Measurements from ENCODE around the gene SYNDIG1L. TPM values are rescaled to one million over a fixed set of nuclear protein-coding genes. Genes with fewer than 3 reads are reported as not detected.

The SYNDIG1L gene
- total RNA-seq, 3 donors from 2014 or later, result 0.14 to 0.22 TPM; not detected in 1

DNA sequence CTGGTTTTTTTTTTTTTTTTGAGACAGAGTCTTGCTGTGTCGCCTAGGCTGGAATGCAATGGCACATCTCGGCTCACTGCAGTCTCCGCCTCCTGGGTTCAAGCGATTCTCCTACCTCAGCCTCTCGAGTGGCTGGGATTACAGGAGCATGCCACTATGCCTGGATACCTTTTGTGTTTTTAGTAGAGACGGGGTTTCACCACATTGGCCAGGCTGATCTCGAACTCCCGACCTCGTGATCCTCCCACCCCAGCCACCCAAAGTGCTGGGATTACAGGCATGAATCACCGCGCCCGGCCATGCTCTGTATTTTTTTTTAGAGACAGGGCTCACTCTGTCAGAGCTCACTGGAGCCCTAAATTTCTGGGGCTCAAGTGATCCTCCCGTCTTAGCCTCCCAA is 45.2 kb downstream of the SYNDIG1L start:
- DNase-seq, result no peak
- H3K4me3 ChIP-seq, result no peak overlapping the region
- H3K9me3 ChIP-seq, result no peaks in the 10 kb centered on the region
- no peaks in the 10 kb centered on the region for H3K36me3 ChIP-seq (ENCODE audit: low read depth)
- intact Hi-C loops (cut with DNase I, micrococcal nuclease), result no loop called here
- no peaks in the 10 kb centered on the region for H3K4me1 ChIP-seq (ENCODE audit: low read depth)
- TF ChIP-seq, protein P1, sequence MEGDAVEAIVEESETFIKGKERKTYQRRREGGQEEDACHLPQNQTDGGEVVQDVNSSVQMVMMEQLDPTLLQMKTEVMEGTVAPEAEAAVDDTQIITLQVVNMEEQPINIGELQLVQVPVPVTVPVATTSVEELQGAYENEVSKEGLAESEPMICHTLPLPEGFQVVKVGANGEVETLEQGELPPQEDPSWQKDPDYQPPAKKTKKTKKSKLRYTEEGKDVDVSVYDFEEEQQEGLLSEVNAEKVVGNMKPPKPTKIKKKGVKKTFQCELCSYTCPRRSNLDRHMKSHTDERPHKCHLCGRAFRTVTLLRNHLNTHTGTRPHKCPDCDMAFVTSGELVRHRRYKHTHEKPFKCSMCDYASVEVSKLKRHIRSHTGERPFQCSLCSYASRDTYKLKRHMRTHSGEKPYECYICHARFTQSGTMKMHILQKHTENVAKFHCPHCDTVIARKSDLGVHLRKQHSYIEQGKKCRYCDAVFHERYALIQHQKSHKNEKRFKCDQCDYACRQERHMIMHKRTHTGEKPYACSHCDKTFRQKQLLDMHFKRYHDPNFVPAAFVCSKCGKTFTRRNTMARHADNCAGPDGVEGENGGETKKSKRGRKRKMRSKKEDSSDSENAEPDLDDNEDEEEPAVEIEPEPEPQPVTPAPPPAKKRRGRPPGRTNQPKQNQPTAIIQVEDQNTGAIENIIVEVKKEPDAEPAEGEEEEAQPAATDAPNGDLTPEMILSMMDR (IDR thresholded peaks at IDR 0.05), result no peak
- ATAC-seq, result no peak

DNA sequence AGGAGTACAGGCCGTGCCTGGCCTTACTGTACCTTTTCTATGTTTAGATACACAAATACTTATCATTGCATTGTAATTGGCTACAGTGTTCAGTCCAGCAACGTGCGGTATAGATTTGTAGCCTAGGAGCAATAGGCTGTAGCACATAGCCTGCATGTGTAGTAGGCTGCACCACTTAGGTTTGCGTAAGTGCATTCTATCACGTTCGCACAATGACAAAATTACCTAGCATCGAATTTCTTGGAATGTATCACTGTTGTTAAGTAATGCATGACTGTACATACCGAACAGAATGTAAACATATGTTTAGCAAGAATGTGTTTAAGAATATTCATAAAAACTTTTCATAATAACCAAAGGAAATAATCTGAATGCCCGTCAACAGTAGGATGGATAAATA is 45.8 kb downstream of the SYNDIG1L start:
- Histone ChIP-seq H3K9me3 (no peaks in the 10 kb centered on the region), H3K4me3 (no peak overlapping the region), H3K4me1 (ENCODE audit: low read depth) (no peaks in the 10 kb centered on the region), H3K36me3 (ENCODE audit: low read depth) (no peaks in the 10 kb centered on the region)
- DNase-seq (no peak), ATAC-seq (no peak)
- TF ChIP-seq, protein P1 (IDR thresholded peaks at IDR 0.05), result no peak
- intact Hi-C loops (cut with DNase I, micrococcal nuclease), result no loop called here

DNA sequence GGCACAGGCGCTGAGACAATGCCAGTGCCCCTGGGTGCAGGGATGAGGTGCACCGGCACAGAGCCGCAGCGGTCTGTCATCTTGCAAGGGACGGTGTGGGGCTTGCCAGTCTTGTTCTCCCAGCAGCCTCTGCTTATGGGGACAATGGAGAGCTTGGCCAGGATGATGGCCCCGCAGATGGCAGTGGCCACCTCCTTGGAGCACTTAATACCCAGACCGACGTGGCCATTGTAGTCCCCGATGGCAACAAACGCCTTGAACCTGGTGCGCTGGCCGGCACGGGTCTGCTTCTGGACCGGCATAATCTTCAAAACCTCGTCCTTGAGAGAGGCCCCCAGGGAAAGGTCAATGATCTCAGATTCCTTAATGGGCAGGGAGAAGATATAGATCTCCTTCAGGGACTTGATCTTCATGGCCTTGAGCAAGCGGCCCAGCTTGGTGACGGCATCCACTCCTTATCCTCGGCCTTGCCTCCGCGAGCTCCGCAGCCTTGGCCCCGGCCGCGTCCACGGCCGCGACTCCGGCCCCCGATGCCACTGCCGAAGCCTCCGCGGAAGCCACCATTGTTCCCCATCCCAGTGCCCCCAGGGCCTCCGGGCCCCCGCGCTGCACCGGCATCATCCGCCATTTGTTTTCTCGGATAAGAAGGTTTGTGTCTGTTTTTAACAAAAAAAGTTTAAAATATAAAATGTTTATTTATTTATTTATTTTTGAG is 47.9 kb downstream of the SYNDIG1L start:
- ATAC-seq, result no peak

DNA sequence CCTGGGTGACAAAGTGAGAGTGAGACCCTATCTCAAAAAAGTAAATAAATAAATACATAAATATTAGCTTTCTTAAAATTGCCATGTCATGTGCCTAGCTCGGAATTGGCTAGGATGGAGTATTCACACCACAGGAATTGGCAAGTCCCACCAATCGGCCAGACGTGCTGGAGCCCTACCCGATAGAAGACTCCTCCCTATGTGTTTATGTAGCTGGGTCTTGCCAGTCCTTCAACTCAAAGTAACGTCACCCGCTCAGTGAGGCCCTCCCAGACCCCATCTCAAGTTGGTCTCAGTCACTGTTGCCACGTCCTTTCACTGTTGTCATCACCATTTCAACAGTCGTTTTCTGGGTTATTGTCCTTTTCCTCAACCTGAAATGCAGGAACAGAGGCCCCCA is 57.6 kb downstream of the SYNDIG1L start:
- ATAC-seq (no peak), DNase-seq (no peak)
- Histone ChIP-seq H3K9me3 (no peaks in the 10 kb centered on the region), H3K4me3 (no peak overlapping the region), H3K36me3 (ENCODE audit: low read depth) (no peaks in the 10 kb centered on the region), H3K4me1 (ENCODE audit: low read depth) (no peaks in the 10 kb centered on the region)
- intact Hi-C loops (cut with DNase I, micrococcal nuclease), result loop anchor here (10.0 kb wide), 1 partner anchor 106 kb away; no protein-coding TSS in a partner anchor
- TF ChIP-seq, protein P1 (IDR thresholded peaks at IDR 0.05), result no peak

More for the DNA sequence above, 47.9 kb downstream of the SYNDIG1L start:
- no peaks in the 10 kb centered on the region for H3K9me3 ChIP-seq
- H3K4me1 ChIP-seq (ENCODE audit: low read depth), result no peaks in the 10 kb centered on the region
- no peak overlapping the region for H3K4me3 ChIP-seq
- no peaks in the 10 kb centered on the region for H3K36me3 ChIP-seq (ENCODE audit: low read depth)
- no peak for DNase-seq
- intact Hi-C loops (cut with DNase I, micrococcal nuclease), result no loop called here
- TF ChIP-seq, protein P1 (IDR thresholded peaks at IDR 0.05), result no peak

DNA sequence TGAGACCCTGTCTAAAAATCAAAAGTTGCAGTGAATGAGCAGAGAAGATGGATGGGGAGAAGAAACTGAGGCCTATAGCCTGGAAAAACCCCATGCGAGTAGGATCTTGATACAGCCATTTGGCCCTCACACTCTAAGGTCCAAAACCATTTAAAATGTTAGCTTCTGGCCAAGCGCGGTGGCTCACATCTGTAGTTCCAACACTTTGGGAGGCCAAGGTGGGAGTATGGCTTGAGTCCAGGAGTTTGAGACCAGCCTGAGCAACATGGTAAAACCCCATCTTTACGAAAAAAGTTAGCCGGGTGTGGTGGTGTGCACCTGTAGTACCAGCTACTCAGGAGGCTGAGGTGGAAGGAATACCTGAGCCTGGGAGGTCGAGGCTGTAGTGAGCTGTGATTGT is 58.0 kb downstream of the SYNDIG1L start:
- no peak overlapping the region for H3K4me3 ChIP-seq
- H3K36me3 ChIP-seq (ENCODE audit: low read depth), result no peaks in the 10 kb centered on the region
- DNase-seq, result no peak
- H3K9me3 ChIP-seq, result no peaks in the 10 kb centered on the region
- TF ChIP-seq, protein P1 (IDR thresholded peaks at IDR 0.05), result no peak
- intact Hi-C loops (cut with DNase I, micrococcal nuclease), result loop anchor here (10.0 kb wide), 1 partner anchor 107 kb away; no protein-coding TSS in a partner anchor
- ATAC-seq, result no peak
- no peaks in the 10 kb centered on the region for H3K4me1 ChIP-seq (ENCODE audit: low read depth)
